T-helper 2 cell treated with Interferon-gamma antibody and Interleukin-4, amounts not matched to agents 5 μg/mL and 100 μg/mL, for 36 hours (primary cell): ENCODE data around the gene OR6S1.
"Not testable (repeated sequence)": the region's sequence is repeated elsewhere in the genome, so short reads cannot be mapped to it uniquely, and the experiment has no call there.

Source experiments
- DNase-seq: peaks from one replicate; pipeline ENCODE4 v3.0.0; 2021; ENCODE audit warnings: low spot score
- H3K27ac Mint-ChIP-seq: one replicate; pipeline ENCODE4 v1.8.0; 2021; ENCODE audit warnings: mild to moderate bottlenecking, mixed read lengths
- H3K27me3 Mint-ChIP-seq: one replicate; pipeline ENCODE4 v1.8.0; 2021; ENCODE audit warnings: low read depth, mixed read lengths
- H3K36me3 Mint-ChIP-seq: one replicate; pipeline ENCODE4 v1.8.0; 2021; ENCODE audit warnings: low read depth, mixed read lengths
- H3K4me1 Mint-ChIP-seq: one replicate; pipeline ENCODE4 v1.8.0; 2021; ENCODE audit warnings: low read depth, mixed read lengths
- H3K4me3 Mint-ChIP-seq: one replicate; pipeline ENCODE4 v1.8.0; 2022; ENCODE audit warnings: mild to moderate bottlenecking, moderate library complexity, mixed read lengths
- H3K9me3 Mint-ChIP-seq: one replicate; pipeline ENCODE4 v1.8.0; 2021; ENCODE audit warnings: mixed read lengths

The OR6S1 gene

GRCh38 chr14:20601522-20601921 is 40.0 kb downstream of the OR6S1 start:
- DNase-seq = no peak
- no peaks in the 10 kb centered on the region for H3K9me3 Mint-ChIP-seq
- no peaks in the 10 kb centered on the region for H3K36me3 Mint-ChIP-seq
- H3K4me1 Mint-ChIP-seq = no peaks in the 10 kb centered on the region
- no peak overlapping the region for H3K27ac Mint-ChIP-seq
- no peak overlapping the region for H3K4me3 Mint-ChIP-seq
- H3K27me3 Mint-ChIP-seq = no peaks in the 10 kb centered on the region

- H3K27ac Mint-ChIP-seq = no peak overlapping the region
- H3K4me3 Mint-ChIP-seq = no peak overlapping the region
Observed at GRCh38 chr14:20597108-20597507, 44.4 kb downstream of the OR6S1 start.

GRCh38 chr14:20595726-20596125 is 45.8 kb downstream of the OR6S1 start:
- not testable (repeated sequence) for H3K27me3 Mint-ChIP-seq, H3K36me3 Mint-ChIP-seq, H3K4me1 Mint-ChIP-seq, H3K27ac Mint-ChIP-seq, H3K9me3 Mint-ChIP-seq, DNase-seq, H3K4me3 Mint-ChIP-seq

More at GRCh38 chr14:20597108-20597507, 44.4 kb downstream of the OR6S1 start:
- no peak for DNase-seq
- Mint-ChIP-seq H3K9me3 (no peaks in the 10 kb centered on the region), H3K36me3 (no peaks in the 10 kb centered on the region), H3K4me1 (peaks cover 3% of the 10 kb centered on the region), H3K27me3 (peaks cover 2% of the 10 kb centered on the region)

- no peak for DNase-seq
- H3K4me3 Mint-ChIP-seq = no peak overlapping the region
- no peaks in the 10 kb centered on the region for H3K9me3 Mint-ChIP-seq
- peaks cover 5% of the 10 kb centered on the region for H3K4me1 Mint-ChIP-seq
- peaks cover 4% of the 10 kb centered on the region for H3K27me3 Mint-ChIP-seq
- H3K36me3 Mint-ChIP-seq = no peaks in the 10 kb centered on the region
- no peak overlapping the region for H3K27ac Mint-ChIP-seq
Observed at GRCh38 chr14:20592574-20592973, 48.9 kb downstream of the OR6S1 start.

GRCh38 chr14:20591235-20591634 is 50.3 kb downstream of the OR6S1 start, which contains the start of gene RNASE12:
TSS of gene RNASE12 (minus strand) at chr14:20591376. CDS start at chr14:20590723, 653 bp downstream.
- H3K4me3 Mint-ChIP-seq = no peak within 1 kb of the TSS
- no peaks in the 10 kb centered on the region for H3K9me3 Mint-ChIP-seq
- H3K27ac Mint-ChIP-seq = no peak within 1 kb of the TSS
- peaks cover 4% of the 10 kb centered on the region for H3K27me3 Mint-ChIP-seq
- H3K4me1 Mint-ChIP-seq = peaks cover 10% of the 10 kb centered on the region
- H3K36me3 Mint-ChIP-seq = no peaks in the 10 kb centered on the region
- no peak for DNase-seq
